ENCODE data around the gene RALGAPB. TPM values are rescaled to one million over a fixed set of nuclear protein-coding genes. Genes with fewer than 3 reads are reported as not detected.

The RALGAPB gene
- polyA plus RNA-seq, 1 donor (not counting 4 experiments of a cell fraction or from before 2014, with no cell fraction given), result 23.8 TPM

GRCh38 chr20:38557174-38557573, 84.5 kb downstream of the RALGAPB start:
- Histone ChIP-seq H3K27ac (ENCODE audit: control insufficient read depth, insufficient read depth, low read length) (no peak overlapping the region), H3K27me3 (ENCODE audit: control insufficient read depth, extremely low read depth, insufficient read depth, low read length) (no peaks in the 10 kb centered on the region), H3K4me1 (ENCODE audit: control insufficient read depth, extremely low read depth, insufficient read depth, low read length) (no peaks in the 10 kb centered on the region), H3K4me2 (ENCODE audit: control insufficient read depth, extremely low read depth, insufficient read depth, low read depth, low read length) (no peak overlapping the region), H3K36me3 (ENCODE audit: control insufficient read depth in 2 of 2, extremely low read depth in 1 of 2, insufficient read depth in 2 of 2, low read length in 2 of 2) (peaks cover 9 to 13% of the 10 kb centered on the region in 2 experiments), H3K4me3 (ENCODE audit: control insufficient read depth in 2 of 3, extremely low read depth in 1 of 3, insufficient read depth in 2 of 3, low read depth in 1 of 3, low read length in 3 of 3) (no peak overlapping the region), H2AFZ (ENCODE audit: control insufficient read depth, low read length) (no peak overlapping the region), H4K20me1 (ENCODE audit: control insufficient read depth, extremely low read depth, insufficient read depth, low read length) (no peaks in the 10 kb centered on the region), H3K9ac (ENCODE audit: control insufficient read depth, extremely low read depth, insufficient read depth, low read length) (no peak overlapping the region), H3K79me2 (ENCODE audit: control insufficient read depth, insufficient read depth, low read length) (no peaks in the 10 kb centered on the region), H3K9me1 (ENCODE audit: control insufficient read depth, extremely low read depth, insufficient read depth, low read length) (no peaks in the 10 kb centered on the region), H3K9me3 (ENCODE audit: control insufficient read depth, low read depth, low read length) (no peaks in the 10 kb centered on the region)
- TF ChIP-seq CTCF (optimal IDR thresholded peaks at IDR 0.05 in 1 of 3, IDR thresholded peaks at IDR 0.05 in 1 of 3, conservative IDR thresholded peaks at IDR 0.05 in 1 of 3; ENCODE audit: extremely low read depth in 1 of 3, insufficient read depth in 2 of 3, low read length in 3 of 3), result no peak
- TF ChIP-seq EZH2 (IDR thresholded peaks at IDR 0.05; ENCODE audit: low read length), result no peak
- dilution Hi-C loops (cut with MboI; ENCODE audit: extremely low pct_ligation_motif_present, low sequenced_read_pairs), result no loop called here
- FAIRE-seq, result no peak
- DNase-seq (ENCODE audit: low read depth, low spot score), result no peak

DNA sequence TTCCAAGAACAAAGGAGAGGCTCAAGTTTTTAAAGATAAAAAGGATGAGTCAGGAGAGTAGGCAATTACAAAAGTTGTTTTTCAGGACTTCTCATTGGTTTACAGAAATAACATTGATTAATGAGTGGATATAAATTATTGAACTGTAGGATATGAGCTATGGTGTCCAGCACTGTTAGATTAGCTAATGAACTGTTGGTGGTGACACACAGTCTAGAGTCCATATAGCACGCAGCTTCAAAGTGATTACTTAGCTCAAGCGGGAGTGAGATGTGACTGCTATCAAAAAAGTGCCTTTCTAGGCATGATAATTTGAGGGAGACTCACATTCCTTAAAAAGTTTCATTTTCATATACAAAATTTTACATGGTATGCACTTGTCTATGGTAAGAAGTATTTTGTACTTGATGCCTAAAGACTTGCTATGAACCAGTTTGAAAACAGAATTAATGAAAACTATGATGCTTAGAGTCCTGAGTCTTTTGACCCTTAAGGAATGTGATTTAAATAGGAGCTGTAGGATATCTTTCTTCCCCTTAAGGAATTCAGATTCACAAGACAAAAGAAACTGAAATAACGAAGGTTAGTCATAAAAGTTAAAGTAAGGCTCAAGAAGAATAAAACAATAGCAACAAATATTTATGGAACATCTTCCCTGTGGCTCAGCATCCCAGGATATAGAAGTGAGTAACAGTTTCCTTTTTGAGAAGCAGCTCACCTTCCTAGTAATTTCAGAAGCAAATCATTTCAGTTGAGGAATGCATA, 86.1 kb downstream of the RALGAPB start:
- DNase-seq (ENCODE audit: low read depth, low spot score) (no peak), FAIRE-seq (no peak)
- Histone ChIP-seq H2AFZ (ENCODE audit: control insufficient read depth, low read length) (no peak overlapping the region), H4K20me1 (ENCODE audit: control insufficient read depth, extremely low read depth, insufficient read depth, low read length) (no peaks in the 10 kb centered on the region), H3K27ac (ENCODE audit: control insufficient read depth, insufficient read depth, low read length) (no peak overlapping the region), H3K4me3 (ENCODE audit: control insufficient read depth in 2 of 3, extremely low read depth in 1 of 3, insufficient read depth in 2 of 3, low read depth in 1 of 3, low read length in 3 of 3) (no peak overlapping the region), H3K9ac (ENCODE audit: control insufficient read depth, extremely low read depth, insufficient read depth, low read length) (no peak overlapping the region), H3K27me3 (ENCODE audit: control insufficient read depth, extremely low read depth, insufficient read depth, low read length) (no peaks in the 10 kb centered on the region), H3K4me1 (ENCODE audit: control insufficient read depth, extremely low read depth, insufficient read depth, low read length) (no peaks in the 10 kb centered on the region), H3K9me3 (ENCODE audit: control insufficient read depth, low read depth, low read length) (no peaks in the 10 kb centered on the region), H3K4me2 (ENCODE audit: control insufficient read depth, extremely low read depth, insufficient read depth, low read depth, low read length) (no peak overlapping the region), H3K79me2 (ENCODE audit: control insufficient read depth, insufficient read depth, low read length) (no peaks in the 10 kb centered on the region), H3K9me1 (ENCODE audit: control insufficient read depth, extremely low read depth, insufficient read depth, low read length) (no peaks in the 10 kb centered on the region), H3K36me3 (ENCODE audit: control insufficient read depth in 2 of 2, extremely low read depth in 1 of 2, insufficient read depth in 2 of 2, low read length in 2 of 2) (peaks cover 7 to 11% of the 10 kb centered on the region in 2 experiments)
- TF ChIP-seq EZH2 (IDR thresholded peaks at IDR 0.05; ENCODE audit: low read length), result no peak
- no peak for TF ChIP-seq CTCF (optimal IDR thresholded peaks at IDR 0.05 in 1 of 3, IDR thresholded peaks at IDR 0.05 in 1 of 3, conservative IDR thresholded peaks at IDR 0.05 in 1 of 3; ENCODE audit: extremely low read depth in 1 of 3, insufficient read depth in 2 of 3, low read length in 3 of 3)
- dilution Hi-C loops (cut with MboI; ENCODE audit: extremely low pct_ligation_motif_present, low sequenced_read_pairs), result no loop called here

All from keratinocyte (primary cell).